Stimulated activated CD4-positive, alpha-beta T cell treated with anti-CD3 and anti-CD28 coated beads, Interleukin-15, amount 100 ng/mL, for 1 hour (primary cell): ENCODE measurements around the gene VGLL4.

Experiments used
- DNase-seq, 2 donors: peaks; one replicate each; pipeline ENCODE4 v3.0.0-alpha.2; 2020; ENCODE audit warnings: low read depth in 1 of 2, low spot score in 1 of 2

VGLL4 gene

DNA sequence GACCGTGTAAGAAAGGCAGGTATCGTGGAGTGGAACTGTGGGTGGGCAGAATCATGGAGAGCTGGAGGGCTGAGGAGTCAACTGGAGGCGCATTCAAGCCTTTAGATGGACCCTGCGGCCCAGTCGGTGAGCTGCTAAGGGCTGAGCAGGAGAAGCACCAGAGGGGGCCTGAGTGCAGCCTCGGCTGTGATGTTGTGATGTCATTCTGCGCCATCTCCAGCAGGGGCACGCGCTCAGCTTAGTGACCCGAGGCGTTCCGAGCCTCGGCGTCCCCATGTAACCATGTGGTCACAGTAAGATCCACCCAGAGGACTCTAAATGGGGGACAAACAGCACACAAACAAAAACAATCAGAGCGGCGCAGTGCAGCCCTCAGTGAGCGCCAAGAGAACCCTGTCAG, 76.8 kb downstream of the VGLL4 start:
- DNase-seq: no peak

DNA sequence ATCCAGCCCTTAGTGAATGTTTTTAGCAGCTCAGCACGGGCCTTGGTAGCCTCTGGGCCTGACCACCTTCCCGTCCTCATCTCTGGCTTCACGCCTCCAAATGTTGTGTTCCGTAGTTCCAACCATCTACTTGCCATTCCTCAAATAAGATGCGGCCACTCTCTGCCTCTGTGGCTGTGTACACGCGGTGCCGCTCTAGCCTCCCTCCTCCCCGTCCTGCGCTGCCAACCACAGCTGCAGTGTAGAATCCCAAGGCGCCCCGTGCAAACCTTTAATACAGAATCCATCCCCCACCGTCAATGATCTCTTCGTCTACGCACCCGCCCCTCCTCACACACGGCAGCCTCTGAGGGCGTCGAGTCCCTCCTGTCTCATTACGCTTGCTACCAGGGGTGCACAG, 77.2 kb downstream of the VGLL4 start:
- no peak for DNase-seq

DNA sequence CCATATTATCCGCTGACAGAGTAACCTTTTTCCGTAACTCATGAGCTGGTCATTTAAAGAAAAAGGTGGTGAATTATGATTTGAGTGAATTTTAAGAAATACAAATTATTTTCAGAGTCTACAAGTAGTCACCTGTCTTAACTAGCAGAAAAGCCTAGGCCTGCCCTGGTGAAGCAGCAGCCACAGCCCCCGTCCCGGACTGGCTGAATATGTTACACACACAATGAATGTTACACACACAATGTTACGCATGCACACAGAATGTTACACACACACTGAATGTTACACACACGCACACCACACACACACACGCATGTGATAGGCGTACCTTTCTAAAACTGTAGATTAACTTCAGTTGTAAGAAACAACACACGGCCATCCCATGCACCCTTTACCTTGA, 77.8 kb downstream of the VGLL4 start:
- DNase-seq: no peak

DNA sequence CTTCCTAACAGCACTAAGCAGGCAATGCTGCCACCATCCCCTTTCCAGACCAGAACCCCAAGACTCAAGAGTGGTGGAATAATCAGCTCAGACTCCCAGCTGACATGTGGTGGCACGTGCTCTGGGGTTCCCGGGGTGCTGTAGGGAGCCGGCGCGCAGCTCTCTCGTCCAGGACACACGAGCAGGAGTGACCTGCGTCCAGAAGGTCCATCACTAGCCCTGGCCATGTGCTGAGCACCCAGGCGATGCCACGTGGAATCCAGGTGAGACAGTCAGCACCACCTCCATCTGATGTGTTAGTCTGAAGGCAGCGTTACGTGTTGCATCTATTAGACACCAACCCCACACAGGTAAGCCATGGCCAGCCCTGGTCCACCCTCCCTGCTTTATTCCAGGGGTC, 78.2 kb downstream of the VGLL4 start:
- no peak for DNase-seq

DNA sequence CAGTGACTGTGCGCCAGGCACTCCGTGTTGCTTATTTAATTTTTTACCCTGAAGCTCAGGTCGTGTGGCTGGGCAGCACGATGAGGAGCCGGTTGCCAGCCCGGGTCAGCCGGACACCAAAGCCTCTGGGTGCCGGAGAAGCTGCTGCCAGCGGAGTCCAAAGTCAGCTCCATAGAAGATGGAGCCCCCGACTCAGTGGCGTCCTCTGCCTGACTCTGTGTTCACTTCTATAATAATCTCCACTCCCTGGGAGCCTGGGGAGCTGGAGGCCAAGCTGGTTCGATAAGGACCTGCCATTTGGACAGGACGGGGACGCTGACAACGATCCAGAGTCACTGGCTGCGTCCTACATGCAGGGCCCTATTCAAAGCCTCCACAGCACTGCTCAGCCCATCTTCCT, 78.6 kb downstream of the VGLL4 start:
- no peak for DNase-seq

DNA sequence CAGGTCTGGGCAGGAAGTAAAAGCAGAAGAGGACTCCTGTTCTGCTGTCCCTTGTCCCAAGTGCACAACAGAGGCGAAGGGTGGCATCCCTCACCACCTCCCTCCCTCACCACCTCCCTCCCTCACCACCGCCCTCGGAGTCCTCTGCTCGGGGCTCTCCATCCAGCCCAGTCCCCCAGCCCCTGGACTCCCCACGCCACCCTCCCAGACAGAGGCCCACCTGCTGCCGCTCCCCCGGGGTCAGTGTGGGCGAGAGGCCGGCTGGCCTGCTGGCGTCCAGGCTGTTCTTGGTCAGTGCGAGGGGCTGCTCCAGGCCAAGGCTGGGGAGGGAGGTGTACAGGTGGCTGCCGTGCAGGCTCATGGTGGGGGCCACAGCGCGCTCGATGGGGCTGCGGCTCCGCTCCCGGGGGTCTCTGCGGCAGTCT, 79.1 kb downstream of the VGLL4 start:
- DNase-seq: no peak

DNA sequence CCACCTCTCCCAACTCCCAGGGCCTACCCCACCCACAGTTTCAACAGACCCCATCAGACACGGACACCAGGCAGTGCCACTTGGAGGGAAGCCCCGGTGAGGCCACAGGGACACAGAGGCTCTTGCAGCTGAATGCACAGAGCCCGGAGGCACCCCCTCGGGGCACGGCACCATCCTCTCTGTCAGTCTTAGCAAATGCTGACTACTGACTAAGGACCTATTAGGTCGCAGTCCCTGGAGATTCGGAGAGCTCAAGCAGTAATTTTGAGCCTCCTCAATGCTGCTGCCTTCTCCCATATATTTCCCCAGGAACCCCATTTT, 79.9 kb downstream of the VGLL4 start:
- DNase-seq: no peak

DNA sequence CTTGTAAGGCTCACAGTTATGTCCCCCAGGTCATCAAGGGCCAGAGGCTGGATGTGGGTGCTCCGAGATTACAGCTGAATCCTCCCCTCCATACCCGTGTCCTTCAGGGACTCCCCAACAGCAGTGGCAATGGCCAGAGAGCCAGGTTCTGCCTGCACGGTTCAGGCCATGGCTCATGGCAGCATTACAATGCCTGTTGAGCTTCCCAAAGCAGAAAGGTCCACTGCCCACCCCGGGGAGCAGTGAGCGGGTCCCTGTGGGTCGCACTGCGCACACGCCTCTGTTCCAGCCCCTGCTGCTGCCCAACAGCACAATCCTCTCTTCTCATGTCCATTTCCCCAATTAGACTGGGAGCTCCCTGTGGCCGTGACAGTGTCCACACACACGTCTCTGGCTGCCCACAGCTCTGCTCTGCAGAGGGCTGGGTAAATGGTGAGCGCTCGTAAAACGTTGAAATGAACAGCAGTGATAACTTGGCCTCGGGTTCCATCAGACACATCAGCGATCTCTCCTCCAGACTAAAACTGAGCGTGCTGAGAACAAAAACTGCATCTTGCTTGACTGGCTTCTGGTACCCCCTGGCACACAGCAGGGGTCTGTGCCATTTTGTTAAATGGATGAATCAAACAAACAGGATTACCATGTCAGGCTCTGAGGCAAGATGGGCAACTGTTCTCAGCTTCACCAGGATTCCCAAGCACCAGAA, 80.4 kb downstream of the VGLL4 start:
- no peak for DNase-seq

DNA sequence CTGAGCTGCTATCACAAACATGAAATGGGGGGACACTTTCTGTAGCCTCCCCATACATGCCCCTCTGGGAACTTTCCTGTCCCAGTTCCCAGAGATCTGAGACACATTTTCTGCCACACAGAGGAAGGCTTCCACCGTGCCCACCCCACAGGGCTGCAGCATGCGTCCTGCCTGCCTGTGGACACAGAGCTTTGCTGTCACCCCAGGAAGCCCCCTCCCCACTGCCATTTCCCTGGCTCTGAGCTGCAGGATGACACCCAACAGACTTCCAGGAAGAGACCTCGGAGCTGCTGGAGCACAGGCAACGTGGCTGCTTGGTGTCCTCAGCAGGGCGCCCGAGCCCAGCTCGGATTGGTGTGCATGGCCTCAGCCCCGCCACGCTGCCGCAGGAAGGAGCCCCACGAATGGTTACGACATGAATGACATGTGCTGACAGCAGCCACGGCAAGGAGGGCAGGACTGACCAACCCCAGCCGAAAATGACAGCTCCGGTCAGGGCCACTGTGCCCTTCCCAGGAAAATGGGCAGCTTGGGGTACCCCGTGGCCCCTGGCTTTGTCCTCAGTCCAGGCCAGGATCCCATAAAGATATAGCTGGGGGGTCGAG, 81.3 kb downstream of the VGLL4 start:
- no peak for DNase-seq

DNA sequence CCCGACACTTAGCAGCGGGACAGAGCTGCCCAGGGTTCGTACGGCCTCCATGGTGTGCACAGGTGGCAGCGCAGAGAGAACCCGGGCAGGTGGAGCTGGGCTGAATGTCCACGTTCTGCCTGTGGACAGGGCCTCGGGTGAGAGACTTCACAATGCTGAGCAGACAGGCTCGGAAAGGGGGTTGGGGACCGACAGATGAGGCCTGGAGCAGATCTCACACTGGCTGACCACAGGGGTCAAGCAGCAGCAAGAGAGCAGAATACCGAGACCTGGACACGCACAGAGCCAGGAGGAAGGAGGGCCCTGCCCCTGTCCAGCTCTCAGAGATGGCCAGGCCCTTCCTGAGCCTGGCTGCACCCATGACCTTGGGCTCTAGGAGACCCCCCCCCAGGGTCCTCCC, 83.0 kb downstream of the VGLL4 start:
- DNase-seq: no peak

DNA sequence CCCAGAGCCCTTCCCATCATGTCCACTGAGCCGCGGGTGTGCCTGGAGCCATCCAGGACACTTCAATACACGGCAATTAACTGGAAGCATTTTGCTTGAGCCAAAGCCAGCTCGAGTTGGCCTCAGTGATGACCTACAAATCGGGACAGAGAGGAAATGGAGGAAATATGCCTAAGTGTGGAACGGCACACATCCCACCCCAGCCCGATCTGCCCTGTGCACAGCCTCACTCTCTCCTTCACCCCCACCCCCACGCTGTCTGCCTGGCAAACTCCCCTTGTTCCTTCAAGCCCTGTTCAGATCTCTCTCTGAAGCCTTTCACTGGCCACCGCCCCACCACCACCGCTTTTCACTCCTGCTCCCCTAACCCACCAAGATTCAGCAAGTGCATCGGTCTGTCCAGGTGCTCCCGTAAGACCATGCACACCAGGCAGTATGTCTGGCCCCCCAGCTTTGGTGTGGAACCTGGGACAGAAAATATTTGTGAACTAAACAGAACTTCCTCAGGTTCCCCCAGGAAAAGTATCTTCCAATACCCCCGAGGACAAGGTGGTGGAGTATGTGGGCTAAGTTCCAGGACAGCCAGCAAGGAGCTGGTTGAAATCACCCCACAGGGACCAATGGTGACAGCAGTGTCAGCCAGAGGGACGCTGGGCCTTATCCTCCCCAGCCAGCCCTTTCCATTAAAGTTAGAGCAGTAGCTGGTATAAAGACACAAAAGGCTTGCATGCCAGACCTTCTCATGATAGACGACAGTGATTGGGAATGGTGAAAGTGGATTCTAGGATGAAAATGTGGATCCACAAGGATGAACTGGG, 83.7 kb downstream of the VGLL4 start:
- DNase-seq: no peak

DNA sequence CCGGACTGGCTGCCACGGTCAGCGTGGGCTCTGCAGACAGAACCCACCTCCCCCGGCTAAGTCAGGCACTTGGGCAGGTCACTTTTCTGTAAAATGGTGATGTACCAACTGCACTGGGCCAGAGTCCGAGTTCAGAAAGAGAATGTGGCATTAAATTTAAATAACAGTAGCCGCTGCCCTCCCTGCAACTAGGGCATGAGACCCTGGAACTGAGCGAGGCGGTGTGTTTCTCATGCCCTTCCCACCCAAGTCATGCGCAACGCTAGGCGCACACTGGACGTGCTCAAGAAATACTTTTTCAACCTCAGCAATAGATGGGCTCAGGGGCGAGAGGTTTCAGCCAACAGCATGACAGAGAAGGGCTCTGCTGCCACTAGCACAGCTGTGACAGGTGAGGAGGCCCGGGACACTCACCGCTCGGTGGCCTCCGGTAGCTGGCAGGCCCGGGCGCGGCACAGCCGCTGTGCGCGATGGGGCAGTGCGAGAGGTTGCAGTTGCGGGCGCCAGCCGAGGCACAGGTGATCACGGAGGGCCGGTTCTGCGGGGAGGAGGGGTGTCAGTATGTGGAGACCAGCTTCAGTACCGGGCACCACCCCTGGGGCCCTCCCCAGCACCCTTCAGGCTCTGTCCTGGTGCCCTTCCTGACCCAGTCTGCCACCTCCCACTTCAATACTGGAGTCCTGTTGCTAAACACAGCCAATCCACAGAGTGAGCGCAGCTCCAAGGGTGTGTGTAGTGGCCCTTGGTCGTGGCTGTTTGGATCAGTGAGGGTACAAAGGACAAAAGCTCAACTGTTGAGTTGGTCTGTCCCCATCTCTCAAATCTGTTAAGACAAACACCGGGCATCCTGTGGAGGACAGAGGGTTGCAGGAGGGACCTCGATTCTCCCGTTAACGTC, 84.5 kb downstream of the VGLL4 start:
- no peak for DNase-seq

DNA sequence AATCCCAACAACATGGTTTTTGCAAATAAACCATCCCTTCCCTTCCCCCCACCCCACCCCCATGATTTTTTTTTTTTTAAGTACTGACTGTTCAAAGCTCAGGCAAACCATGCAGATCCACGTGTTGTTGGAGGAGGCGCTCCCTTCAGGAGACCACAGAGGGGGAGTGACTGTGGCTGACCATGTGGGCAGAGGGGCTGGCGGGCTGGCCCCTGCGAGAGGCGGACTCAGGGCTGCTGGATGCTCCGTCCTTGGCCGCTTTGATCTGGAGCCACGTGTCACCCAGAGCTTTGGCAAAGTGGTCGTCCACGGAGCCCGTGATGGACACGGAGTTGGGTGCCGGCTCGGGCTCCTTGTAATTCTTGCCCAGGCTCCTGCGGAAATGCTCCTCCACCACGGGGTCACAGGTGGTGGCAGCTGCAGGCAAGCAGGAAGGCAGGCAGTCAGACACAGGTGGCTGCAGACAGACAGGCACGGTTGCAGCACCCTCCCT, 85.3 kb downstream of the VGLL4 start:
- no peak for DNase-seq

DNA sequence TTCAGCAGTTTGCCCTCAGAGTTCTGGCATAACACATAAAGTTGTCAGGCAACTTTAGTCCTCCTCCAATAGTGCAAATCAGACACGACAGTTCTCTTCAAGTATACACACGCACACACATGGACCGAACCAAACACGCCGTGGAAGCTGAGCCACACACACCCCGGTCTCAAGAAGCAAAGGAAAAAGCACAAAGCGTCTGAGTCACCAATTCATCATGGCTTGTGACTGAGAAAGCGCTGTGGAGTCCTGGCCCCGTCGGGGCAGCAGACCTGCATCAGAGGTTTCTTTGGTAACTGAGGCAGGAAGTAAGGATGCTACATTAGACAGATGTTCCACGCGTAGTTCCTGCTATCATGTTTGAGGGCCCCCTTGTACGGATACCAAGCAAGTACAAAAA, 85.7 kb downstream of the VGLL4 start:
- no peak for DNase-seq

DNA sequence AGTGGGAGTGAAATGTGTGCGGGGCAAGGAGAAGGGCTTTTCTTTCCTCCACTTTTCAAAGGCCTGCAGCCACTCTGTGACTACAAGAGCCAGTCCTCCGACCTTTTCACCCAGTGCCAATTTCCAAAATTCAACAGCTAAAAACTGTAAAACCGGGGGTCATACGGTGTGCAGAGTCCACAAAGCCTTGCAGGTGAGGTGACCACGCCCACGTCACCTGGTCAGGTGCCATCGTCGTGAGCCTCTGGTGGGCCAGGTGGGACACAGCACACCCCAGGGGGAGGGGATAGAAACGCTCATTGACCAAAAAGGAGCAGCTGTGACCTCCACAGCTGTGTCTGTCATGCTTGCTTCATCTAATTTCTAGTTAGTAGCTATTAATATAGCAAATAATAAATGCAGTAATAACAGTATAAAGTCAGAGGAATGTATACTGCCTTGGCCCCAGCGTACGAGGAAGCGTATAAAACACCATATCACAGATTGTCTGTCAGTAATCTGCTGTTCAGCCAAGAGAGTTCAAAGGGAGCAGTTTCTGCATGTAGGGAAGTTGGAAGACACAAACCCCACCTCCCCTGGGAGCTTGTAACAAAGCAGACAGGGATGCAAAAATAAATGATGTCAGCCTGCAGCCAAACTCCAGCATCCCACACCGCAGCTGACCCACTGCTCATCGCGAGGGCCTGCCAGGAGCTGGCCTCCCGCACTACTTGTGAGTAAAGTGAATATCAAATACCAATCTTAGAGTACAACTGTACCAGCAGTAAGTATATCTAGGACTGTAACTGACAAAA, 86.7 kb downstream of the VGLL4 start:
- DNase-seq: no peak

DNA sequence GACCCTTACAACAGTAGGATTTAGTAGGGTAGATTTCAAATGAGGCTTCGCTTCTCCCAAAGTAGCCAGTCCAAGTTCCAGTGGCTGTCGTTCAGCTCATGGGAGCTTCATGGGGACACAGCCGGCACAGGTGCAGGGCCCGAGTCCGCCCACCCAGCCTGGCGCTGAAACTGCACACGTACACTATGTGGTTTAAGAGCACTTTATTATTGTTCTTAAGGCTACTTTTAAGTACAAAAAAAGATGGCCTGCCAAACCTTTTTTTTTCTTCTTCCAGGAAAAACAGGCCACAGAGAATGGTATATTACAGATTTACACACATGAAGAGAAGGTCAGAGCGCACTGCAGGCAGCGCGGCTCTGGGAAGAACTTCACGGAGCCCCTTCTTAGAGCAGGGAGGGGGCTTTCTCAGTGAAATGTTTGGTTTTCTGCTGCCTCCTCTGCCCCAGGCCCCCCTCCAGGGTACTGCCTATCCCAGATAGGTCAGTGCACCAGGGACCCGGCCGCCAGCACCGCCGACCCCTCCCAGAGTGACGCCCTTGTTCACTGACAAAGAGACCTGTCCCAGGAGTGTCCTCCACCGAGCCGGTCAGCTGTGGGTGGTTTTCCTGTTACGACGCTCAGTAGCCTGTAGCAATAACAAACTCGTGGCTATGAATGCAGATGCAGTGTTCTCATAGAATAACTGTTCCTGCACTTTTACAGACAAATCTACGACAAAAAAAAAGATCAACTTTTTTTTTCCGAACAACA, 87.7 kb downstream of the VGLL4 start:
- no peak for DNase-seq

DNA sequence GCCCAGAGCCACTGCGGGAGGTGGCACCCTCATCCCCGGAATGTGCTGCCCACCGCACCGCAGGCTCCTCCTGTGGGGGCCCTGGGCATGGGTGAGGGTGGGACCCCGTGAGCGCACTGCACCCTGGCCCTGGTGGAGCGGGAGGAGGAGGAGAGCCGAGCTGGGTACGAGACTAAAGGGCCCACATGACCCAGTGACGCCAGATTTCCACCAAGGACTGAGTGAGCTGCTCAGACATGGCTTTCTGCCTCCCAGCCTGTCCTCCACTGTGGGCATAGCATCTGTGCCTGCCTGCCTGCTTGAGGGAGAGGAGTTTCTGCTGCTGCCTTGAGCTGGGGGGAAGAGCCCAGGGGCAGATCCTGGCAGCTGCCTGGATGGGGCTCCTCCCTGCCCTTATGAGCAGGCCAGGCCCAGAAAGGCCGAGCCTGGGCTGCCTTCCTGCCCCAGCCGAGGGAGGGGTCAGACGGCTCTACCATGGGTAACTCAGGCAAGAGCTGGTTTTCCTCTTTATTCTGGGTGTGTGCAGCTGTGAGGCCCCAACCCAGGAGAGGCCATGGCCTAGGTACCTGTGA, 88.4 kb downstream of the VGLL4 start:
- no peak for DNase-seq

DNA sequence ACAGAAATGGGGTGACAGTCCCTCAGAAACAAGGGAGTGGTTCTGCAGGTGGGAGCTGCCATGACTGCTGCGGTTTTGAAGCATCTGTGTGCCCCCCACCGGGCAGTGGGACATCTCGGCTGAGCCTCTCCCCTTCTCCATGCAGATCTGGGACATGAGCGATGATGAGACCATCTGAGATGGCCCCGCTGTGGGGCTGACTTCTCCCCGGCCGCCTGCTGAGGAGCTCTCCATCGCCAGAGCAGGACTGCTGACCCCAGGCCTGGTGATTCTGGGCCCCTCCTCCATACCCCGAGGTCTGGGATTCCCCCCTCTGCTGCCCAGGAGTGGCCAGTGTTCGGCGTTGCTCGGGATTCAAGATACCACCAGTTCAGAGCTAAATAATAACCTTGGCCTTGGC, 89.0 kb downstream of the VGLL4 start:
- DNase-seq: no peak

DNA sequence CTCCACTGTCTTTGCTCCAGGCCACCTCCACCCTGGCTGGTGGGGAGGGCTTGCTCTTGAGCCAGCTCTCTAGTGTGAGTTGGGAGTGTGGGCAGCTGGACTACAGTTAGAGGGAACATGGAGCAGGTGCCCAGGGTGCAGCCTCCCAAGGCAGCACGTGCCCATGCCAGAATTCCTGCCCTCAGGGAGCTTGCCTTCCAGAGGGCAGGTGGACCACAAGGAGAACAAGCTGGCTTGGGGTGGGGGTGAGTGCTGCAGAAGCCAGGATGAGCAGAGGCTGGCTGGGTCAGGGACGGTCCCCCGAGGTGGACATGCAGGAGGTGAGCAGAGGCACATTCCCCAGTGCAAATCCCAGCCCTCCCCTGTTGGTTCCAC, 89.5 kb downstream of the VGLL4 start:
- DNase-seq: no peak
